ENCODE results near the gene TLE4.

DNA sequence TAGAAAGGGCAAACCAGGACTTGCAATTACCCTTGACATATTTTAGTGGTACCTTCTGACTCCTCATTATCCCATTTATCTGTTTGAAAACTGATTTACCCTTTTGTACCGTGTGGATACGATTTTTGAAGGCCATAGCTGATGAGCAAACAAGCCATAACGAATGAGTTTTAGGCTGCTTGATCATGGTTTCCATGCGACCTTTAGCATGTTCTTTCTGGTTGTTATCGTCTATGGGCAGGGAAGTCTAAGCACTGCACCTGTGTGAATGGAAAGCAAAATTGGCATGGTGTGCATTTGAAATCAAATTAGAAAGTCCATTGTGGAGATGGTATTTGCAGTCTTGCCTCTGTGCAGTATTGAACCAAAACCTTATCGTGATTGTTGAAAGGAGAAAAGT, 127.7 kb downstream of the TLE4 start:
- TF ChIP-seq CTCF (IDR thresholded peaks at IDR 0.05) (no peak), POLR2A (IDR thresholded peaks at IDR 0.05) (no peak), EP300 (IDR thresholded peaks at IDR 0.05) (no peak), POLR2AphosphoS5 (IDR thresholded peaks at IDR 0.05) (no peak)

All from stomach (tissue), 4 donors.